ENCODE data around the gene CEP104.

Gene CEP104

DNA sequence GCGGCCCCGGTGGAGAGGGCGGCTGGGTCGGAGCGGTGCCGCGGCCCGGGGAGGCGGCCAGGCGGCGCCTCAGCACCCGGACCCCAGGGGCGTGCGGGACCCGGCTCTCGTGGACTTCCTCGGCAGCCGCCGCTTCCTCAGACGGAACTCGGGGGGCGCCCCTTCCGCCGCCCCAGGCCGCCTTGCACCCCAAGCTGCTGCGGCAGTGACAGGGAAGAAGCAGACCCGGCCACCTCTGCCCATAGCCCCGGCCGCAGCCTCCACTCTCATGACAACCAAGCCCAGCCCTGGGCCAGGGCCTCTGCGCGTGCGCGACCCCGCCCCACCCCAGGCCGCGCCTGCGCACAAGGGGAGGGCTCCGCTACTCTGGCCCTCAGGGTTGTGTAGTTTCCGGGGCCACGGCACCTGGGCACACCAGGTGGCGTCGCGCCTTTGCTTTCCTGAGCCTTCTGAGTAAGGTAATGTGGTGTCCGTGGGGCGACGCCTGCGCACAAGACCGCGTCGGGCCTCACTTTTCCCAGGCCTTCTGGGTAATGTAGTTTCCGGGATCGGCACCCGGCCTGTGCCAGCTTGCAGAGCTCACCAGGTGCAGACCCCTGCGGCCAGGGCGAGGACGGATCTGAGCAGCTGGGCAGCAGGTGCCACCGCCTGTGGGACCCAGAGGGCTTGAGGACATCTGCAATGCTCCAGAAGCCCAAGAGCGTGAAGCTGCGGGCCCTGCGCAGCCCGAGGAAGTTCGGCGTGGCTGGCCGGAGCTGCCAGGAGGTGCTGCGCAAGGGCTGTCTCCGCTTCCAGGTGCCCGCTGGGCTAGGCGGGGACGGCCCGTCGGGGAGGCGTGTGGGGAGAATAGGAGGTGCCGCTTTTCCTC is at the start of gene CEP104, which contains the start of gene DFFB:
Gene CEP104 (minus strand): TSS at position 289 of the 868 bp plus-strand sequence. CDS start 4,804 bp downstream, outside the sequence.
Gene DFFB (plus strand): TSS at position 554 of the 868 bp plus-strand sequence. CDS start 128 bp downstream, at position 682.
- Histone ChIP-seq H3K27me3 (ENCODE audit: control insufficient read depth, low read length) (no peaks in the 10 kb centered on the region), H3K4me1 (ENCODE audit: control insufficient read depth, low read length) (peaks cover 21% of the 10 kb centered on the region), H3K4me3 (ENCODE audit: low read length) (peak within 1 kb of the TSS; percentile 78), H3F3A (ENCODE audit: control insufficient read depth, insufficient read depth) (no peaks in the 10 kb centered on the region), H3K9me3 (ENCODE audit: control insufficient read depth, insufficient read depth, low read length) (no peaks in the 10 kb centered on the region), H3K27ac (ENCODE audit: low read depth, low read length) (peak within 1 kb of the TSS; percentile 11; the same call in 1 of the 2 replicates), H3K79me2 (ENCODE audit: control insufficient read depth, low read length) (peaks cover 64% of the 10 kb centered on the region), H3K36me3 (ENCODE audit: control insufficient read depth, low read length) (peaks cover 2% of the 10 kb centered on the region; the same call in 1 of the 2 replicates), H4K20me1 (ENCODE audit: control insufficient read depth, insufficient read depth, low read depth, low read length) (0 out of 2 replicates have a peak, but pooled peaks cover 5% of the 10 kb centered on the region), H3K9me2 (replicated peaks; ENCODE audit: control insufficient read depth, low read length) (no peaks in the 10 kb centered on the region), H3K4me2 (ENCODE audit: low read length) (peak within 1 kb of the TSS; percentile 94)
- no peak for TF ChIP-seq EZH2phosphoT487 (IDR thresholded peaks at IDR 0.05; ENCODE audit: borderline replicate concordance, low read length)
- TF ChIP-seq, protein P1, sequence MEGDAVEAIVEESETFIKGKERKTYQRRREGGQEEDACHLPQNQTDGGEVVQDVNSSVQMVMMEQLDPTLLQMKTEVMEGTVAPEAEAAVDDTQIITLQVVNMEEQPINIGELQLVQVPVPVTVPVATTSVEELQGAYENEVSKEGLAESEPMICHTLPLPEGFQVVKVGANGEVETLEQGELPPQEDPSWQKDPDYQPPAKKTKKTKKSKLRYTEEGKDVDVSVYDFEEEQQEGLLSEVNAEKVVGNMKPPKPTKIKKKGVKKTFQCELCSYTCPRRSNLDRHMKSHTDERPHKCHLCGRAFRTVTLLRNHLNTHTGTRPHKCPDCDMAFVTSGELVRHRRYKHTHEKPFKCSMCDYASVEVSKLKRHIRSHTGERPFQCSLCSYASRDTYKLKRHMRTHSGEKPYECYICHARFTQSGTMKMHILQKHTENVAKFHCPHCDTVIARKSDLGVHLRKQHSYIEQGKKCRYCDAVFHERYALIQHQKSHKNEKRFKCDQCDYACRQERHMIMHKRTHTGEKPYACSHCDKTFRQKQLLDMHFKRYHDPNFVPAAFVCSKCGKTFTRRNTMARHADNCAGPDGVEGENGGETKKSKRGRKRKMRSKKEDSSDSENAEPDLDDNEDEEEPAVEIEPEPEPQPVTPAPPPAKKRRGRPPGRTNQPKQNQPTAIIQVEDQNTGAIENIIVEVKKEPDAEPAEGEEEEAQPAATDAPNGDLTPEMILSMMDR (IDR thresholded peaks at IDR 0.05; ENCODE audit: low read depth, low read length, poor library complexity, severe bottlenecking), result peak; percentile 55

DNA sequence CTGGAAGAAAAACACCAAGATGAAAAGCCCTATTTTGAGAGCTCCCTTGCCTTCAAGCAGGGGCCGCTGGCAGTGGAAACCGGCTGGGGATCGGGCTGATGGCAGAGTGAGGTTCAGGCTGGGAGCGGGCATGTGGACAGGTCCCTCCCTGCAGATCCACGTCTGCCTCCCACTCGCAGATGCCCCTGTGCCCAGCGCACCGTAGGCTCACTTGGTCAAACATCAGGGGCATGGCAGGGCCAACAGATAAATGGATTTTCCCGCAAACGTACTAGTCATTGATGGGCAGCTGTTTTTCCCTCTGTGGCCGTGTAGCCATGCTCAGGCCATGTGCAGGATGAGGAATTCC is 49.6 kb upstream of the CEP104 start:
- H3K79me2 ChIP-seq (ENCODE audit: control insufficient read depth, low read length), result peaks cover 21% of the 10 kb centered on the region
- no peaks in the 10 kb centered on the region for H3K9me3 ChIP-seq (ENCODE audit: control insufficient read depth, insufficient read depth, low read length)
- H3K4me3 ChIP-seq (ENCODE audit: low read length), result peak overlapping the region; percentile 81; the same call in 1 of the 2 replicates
- TF ChIP-seq, protein P1 (IDR thresholded peaks at IDR 0.05; ENCODE audit: low read depth, low read length, poor library complexity, severe bottlenecking), result no peak
- TF ChIP-seq EZH2phosphoT487 (IDR thresholded peaks at IDR 0.05; ENCODE audit: borderline replicate concordance, low read length), result no peak
- no peaks in the 10 kb centered on the region for H4K20me1 ChIP-seq (ENCODE audit: control insufficient read depth, insufficient read depth, low read depth, low read length)
- H3K9me2 ChIP-seq (replicated peaks; ENCODE audit: control insufficient read depth, low read length), result no peaks in the 10 kb centered on the region
- peak overlapping the region; percentile 46 for H3K27ac ChIP-seq (ENCODE audit: low read depth, low read length)
- peaks cover 31% of the 10 kb centered on the region for H3F3A ChIP-seq (ENCODE audit: control insufficient read depth, insufficient read depth)
- peaks cover 23% of the 10 kb centered on the region for H3K36me3 ChIP-seq (ENCODE audit: control insufficient read depth, low read length)
- peak overlapping the region; percentile 100 for H3K4me2 ChIP-seq (ENCODE audit: low read length)
- peaks cover 99% of the 10 kb centered on the region for H3K4me1 ChIP-seq (ENCODE audit: control insufficient read depth, low read length)
- H3K27me3 ChIP-seq (ENCODE audit: control insufficient read depth, low read length), result no peaks in the 10 kb centered on the region

DNA sequence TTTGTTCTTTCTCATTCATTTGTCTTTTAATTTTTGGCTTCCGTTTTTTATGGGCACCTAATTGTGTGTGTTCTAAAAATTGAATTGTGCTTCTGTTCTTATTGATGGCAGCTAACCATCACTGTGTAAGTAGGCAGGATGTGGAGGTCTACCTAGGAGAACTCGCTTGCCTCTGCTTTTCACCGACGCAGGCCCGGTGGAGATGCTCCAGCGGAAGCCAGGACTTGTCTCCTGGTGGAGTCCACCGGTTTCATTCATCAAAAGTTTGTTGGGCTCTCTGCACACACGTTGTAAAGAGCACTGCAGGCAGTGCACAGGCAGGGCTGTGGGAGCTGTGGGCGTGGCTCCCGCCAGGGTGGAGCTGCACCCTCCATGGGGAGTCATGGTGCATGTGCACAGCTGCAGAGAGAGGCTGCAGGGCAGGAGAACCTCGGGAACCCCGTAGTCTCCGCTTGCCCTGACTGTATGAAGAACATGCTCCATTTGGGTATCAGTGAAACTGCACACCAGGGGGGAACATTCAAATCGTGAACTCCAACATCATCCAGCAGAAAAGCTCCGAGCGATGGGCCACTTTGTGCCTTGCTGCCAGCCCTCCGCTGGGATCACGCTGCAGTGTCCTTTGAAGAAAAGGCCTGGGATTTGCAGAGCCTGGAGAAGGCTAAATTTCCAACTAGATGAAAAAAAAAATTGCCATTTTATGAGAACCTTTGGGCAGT is 49.1 kb upstream of the CEP104 start:
- TF ChIP-seq, protein P1 (IDR thresholded peaks at IDR 0.05; ENCODE audit: low read depth, low read length, poor library complexity, severe bottlenecking), result no peak
- TF ChIP-seq EZH2phosphoT487 (IDR thresholded peaks at IDR 0.05; ENCODE audit: borderline replicate concordance, low read length), result no peak
- Histone ChIP-seq H4K20me1 (ENCODE audit: control insufficient read depth, insufficient read depth, low read depth, low read length) (no peaks in the 10 kb centered on the region), H3K27me3 (ENCODE audit: control insufficient read depth, low read length) (no peaks in the 10 kb centered on the region), H3K9me2 (replicated peaks; ENCODE audit: control insufficient read depth, low read length) (no peaks in the 10 kb centered on the region), H3K4me3 (ENCODE audit: low read length) (peak overlapping the region; percentile 21; the same call in 1 of the 2 replicates), H3K4me1 (ENCODE audit: control insufficient read depth, low read length) (peaks cover 98% of the 10 kb centered on the region), H3K36me3 (ENCODE audit: control insufficient read depth, low read length) (peaks cover 23% of the 10 kb centered on the region), H3K4me2 (ENCODE audit: low read length) (peak overlapping the region; percentile 100), H3K79me2 (ENCODE audit: control insufficient read depth, low read length) (peaks cover 15% of the 10 kb centered on the region), H3F3A (ENCODE audit: control insufficient read depth, insufficient read depth) (peaks cover 31% of the 10 kb centered on the region), H3K9me3 (ENCODE audit: control insufficient read depth, insufficient read depth, low read length) (no peaks in the 10 kb centered on the region), H3K27ac (ENCODE audit: low read depth, low read length) (peak overlapping the region; percentile 46)

Data from DOHH2 (cell line).